BJ (cell line): ENCODE data around the gene XRCC3. TPM values are rescaled to one million over a fixed set of nuclear protein-coding genes. Genes with fewer than 3 reads are reported as not detected.

Experiments used
- CTCF ChIA-PET: fragments of 350-600 bp; formaldehyde crosslinking; extraction: SDS; loops from one replicate; lab custom pipeline; 2021; ENCODE audit warnings: antibody characterized with exemption, inconsistent platforms; lab: Yijun Ruan, JAX
- POLR2A ChIA-PET: fragments of 300-600 bp; sonication (Branson Sonifier 250); formaldehyde crosslinking; extraction: SDS; loops from one replicate; lab custom pipeline; 2021; ENCODE audit warnings: antibody characterized with exemption; lab: Charles Lee
- DNase-seq: peaks from one replicate; pipeline ENCODE4 v3.0.0-alpha.2; 2011; ENCODE audit warnings: low read depth
- H3K27me3 ChIP-seq: 2 replicates; pipeline ENCODE4 v1.6.0; 2011; ENCODE audit warnings: low read length; ENCODE audit not compliant: control insufficient read depth, insufficient read depth
- H3K36me3 ChIP-seq: 2 replicates; pipeline ENCODE4 v1.5.1; 2011; ENCODE audit warnings: low read length; ENCODE audit not compliant: control insufficient read depth, insufficient read depth
- H3K4me3 ChIP-seq: 2 replicates; pipeline ENCODE4 v1.5.1; 2011; ENCODE audit warnings: low read depth, mild to moderate bottlenecking, control low read depth, low read length
- CTCF ChIP-seq: IDR thresholded peaks from 2 replicates; pipeline ENCODE4 v1.5.1; 2011; ENCODE audit warnings: low read depth, mild to moderate bottlenecking, control low read depth, inconsistent platforms, low read length, moderate library complexity; ENCODE audit not compliant: insufficient read depth
- polyA plus RNA-seq: library from polyadenylated mRNA; depleted of rRNA; stranded (reverse); fragments of >200 nt; gene quantifications from 2 replicates; pipeline ENCODE4 v1.2.3, GENCODE V29; 2011

Gene XRCC3
- polyA plus RNA-seq, 1 experiment: 4.2 TPM

- CTCF ChIA-PET: interaction anchor here (0.5 kb wide), 1 partner anchor 75 kb away, joined by 3 read pairs; no protein-coding TSS in a partner anchor
These were observed 9.6 kb downstream of the XRCC3 start for GRCh38 chr14:103705504-103706284.

GRCh38 chr14:103705118-103705503 lies 10.1 kb downstream of the XRCC3 start:
- DNase-seq: no peak
- Histone ChIP-seq H3K27me3 (no peaks in the 10 kb centered on the region), H3K4me3 (no peak overlapping the region), H3K36me3 (peaks cover 39% of the 10 kb centered on the region)
- ChIA-PET POLR2A (no interaction called here), CTCF (interaction anchor here (0.5 kb wide), 1 partner anchor 74 kb away, joined by 3 read pairs; no protein-coding TSS in a partner anchor)
- TF ChIP-seq CTCF: no peak

More at GRCh38 chr14:103705504-103706284, 9.6 kb downstream of the XRCC3 start:
- TF ChIP-seq CTCF: no peak
- peaks cover 34% of the 10 kb centered on the region for H3K36me3 ChIP-seq
- DNase-seq: no peak
- H3K4me3 ChIP-seq: no peak overlapping the region
- no peaks in the 10 kb centered on the region for H3K27me3 ChIP-seq
- POLR2A ChIA-PET: no interaction called here

- ChIA-PET CTCF (no interaction called here), POLR2A (interaction anchor here (0.6 kb wide), 1 partner anchor 11 kb away, joined by 4 read pairs; the partner anchor contains the start of genes XRCC3 and ZFYVE21)
- Histone ChIP-seq H3K36me3 (peaks cover 43% of the 10 kb centered on the region), H3K27me3 (no peaks in the 10 kb centered on the region), H3K4me3 (no peak overlapping the region)
- TF ChIP-seq CTCF: no peak
- DNase-seq: no peak
These were observed 10.5 kb downstream of the XRCC3 start for GRCh38 chr14:103704708-103705107.

GRCh38 chr14:103703433-103704385 lies 11.5 kb downstream of the XRCC3 start:
- TF ChIP-seq CTCF: no peak
- H3K36me3 ChIP-seq: peaks cover 51% of the 10 kb centered on the region
- no peaks in the 10 kb centered on the region for H3K27me3 ChIP-seq
- no peak overlapping the region for H3K4me3 ChIP-seq
- DNase-seq: no peak
- ChIA-PET POLR2A (interaction anchor here (0.6 kb wide), 1 partner anchor 12 kb away, joined by 4 read pairs; the partner anchor contains the start of genes XRCC3 and ZFYVE21), CTCF (no interaction called here)
